PC-3 (cell line): ENCODE results near the gene RNF181. TPM values are rescaled to one million over a fixed set of nuclear protein-coding genes. Genes with fewer than 3 reads are reported as not detected.

ENCODE experiments used
- ATAC-seq: fragments of 200-7000 bp; cut with Tn5 transposase; 2 replicates; pipeline ENCODE4 v1.9.1; 2020; ENCODE audit warnings: mild to moderate bottlenecking, moderate library complexity
- BruUV-seq: library from RNA; stranded (reverse); fragments of 400-500 nt; replicated peaks from 2 replicates; lab custom pipeline; 2021; lab: Mats Ljungman, UMichigan
- CTCF ChIA-PET: fragments of 300-600 bp; sonication (Branson Sonifier 250); formaldehyde crosslinking; loops from one replicate; lab custom pipeline; 2022; ENCODE audit warnings: antibody characterized with exemption; lab: Charles Lee
- POLR2A ChIA-PET: fragments of 300-600 bp; sonication (Branson Sonifier 250); formaldehyde crosslinking; loops from one replicate; lab custom pipeline; 2022; ENCODE audit warnings: antibody characterized with exemption; ENCODE audit not compliant: unreplicated experiment; lab: Charles Lee
- DNase-seq: peaks from one replicate; pipeline ENCODE4 v3.0.0-alpha.2; 2015
- H2AFZ ChIP-seq: fragments of 300-600 bp; sonication (generic); 2 replicates; pipeline ENCODE4 v1.6.0; 2016; ENCODE audit warnings: antibody characterized with exemption, low read length
- H3F3A ChIP-seq: fragments of 300-600 bp; sonication (generic); one replicate; pipeline ENCODE4 v1.6.0; 2017; ENCODE audit warnings: antibody characterized with exemption, low read length, control low read depth, mild to moderate bottlenecking; ENCODE audit not compliant: unreplicated experiment
- H3K27ac ChIP-seq: fragments of 300-600 bp; sonication (generic); 2 replicates; pipeline ENCODE4 v1.5.1; 2016; ENCODE audit warnings: mild to moderate bottlenecking, low read length
- H3K27me3 ChIP-seq: fragments of 300-600 bp; sonication (generic); 2 replicates; pipeline ENCODE4 v1.6.1; 2016; ENCODE audit warnings: low read length, mixed read lengths
- H3K36me3 ChIP-seq: fragments of 300-600 bp; sonication (generic); 2 replicates; pipeline ENCODE4 v1.6.1; 2016; ENCODE audit warnings: low read depth, mixed run types, low read length, mixed read lengths
- H3K4me1 ChIP-seq: fragments of 300-600 bp; sonication (generic); 2 replicates; pipeline ENCODE4 v1.5.1; 2016; ENCODE audit warnings: low read length; ENCODE audit not compliant: insufficient read depth
- H3K4me2 ChIP-seq: fragments of 300-600 bp; sonication (generic); 2 replicates; pipeline ENCODE4 v1.6.0; 2016; ENCODE audit warnings: low read length
- H3K4me3 ChIP-seq: fragments of 300-600 bp; sonication (generic); 2 replicates; pipeline ENCODE4 v1.5.1; 2016; ENCODE audit warnings: mild to moderate bottlenecking, low read length, mixed read lengths
- H3K79me2 ChIP-seq: fragments of 300-600 bp; sonication (generic); 2 replicates; pipeline ENCODE4 v1.6.1; 2017; ENCODE audit warnings: low read length, mixed read lengths
- H3K9ac ChIP-seq: fragments of 300-600 bp; sonication (generic); 2 replicates; pipeline ENCODE4 v1.6.0; 2016; ENCODE audit warnings: mild to moderate bottlenecking, low read length
- H3K9me2 ChIP-seq: fragments of 300-600 bp; sonication (generic); replicated peaks from 2 replicates; pipeline ENCODE4 v1.6.1; 2016; ENCODE audit warnings: mixed run types, low read length, mixed read lengths
- H3K9me3 ChIP-seq: fragments of 300-600 bp; sonication (generic); 2 replicates; pipeline ENCODE4 v1.6.1; 2016; ENCODE audit warnings: low read length, mixed read lengths
- H4K20me1 ChIP-seq: fragments of 300-600 bp; sonication (generic); 2 replicates; pipeline ENCODE4 v1.6.1; 2016; ENCODE audit warnings: low read length, mixed read lengths
- CTCF ChIP-seq: fragments of 300-600 bp; sonication (generic); conservative IDR thresholded peaks from 2 replicates; pipeline ENCODE4 v1.5.1; 2017; ENCODE audit warnings: antibody characterized with exemption, low read depth, mild to moderate bottlenecking, low read length
- EZH2 ChIP-seq: fragments of 300-600 bp; sonication (generic); IDR thresholded peaks from one replicate; pipeline ENCODE4 v1.6.1; 2017; ENCODE audit warnings: antibody characterized with exemption, mild to moderate bottlenecking, low read length; ENCODE audit not compliant: unreplicated experiment
- EZH2phosphoT487 ChIP-seq: fragments of 300-600 bp; sonication (generic); IDR thresholded peaks from 2 replicates; pipeline ENCODE4 v1.6.1; 2018; ENCODE audit warnings: mild to moderate bottlenecking, antibody characterized with exemption, low read length, borderline replicate concordance
- intact Hi-C: fragments of 100-400 bp; cut with micrococcal nuclease; formaldehyde crosslinking; loops from 2 replicates; pipeline ENCODE4 v1.9.0; 2023
- total RNA-seq: library from RNA; depleted of rRNA; stranded (reverse); fragments of >200 nt; gene quantifications from 2 replicates; pipeline ENCODE4 v1.2.3, GENCODE V29; 2014

The RNF181 gene
- total RNA-seq, 1 experiment from 2014 or later: 225 TPM

- ChIA-PET POLR2A (interaction anchor here (0.6 kb wide), 1 partner anchor 84 kb away, joined by 3 read pairs; no protein-coding TSS in a partner anchor), CTCF (no interaction called here)
- Histone ChIP-seq H4K20me1 (no peaks in the 10 kb centered on the region), H3F3A (no peaks in the 10 kb centered on the region), H3K9ac (no peak overlapping the region), H3K9me3 (no peaks in the 10 kb centered on the region), H3K27ac (peak overlapping the region; percentile 42), H3K79me2 (no peaks in the 10 kb centered on the region), H3K36me3 (no peaks in the 10 kb centered on the region), H3K9me2 (no peaks in the 10 kb centered on the region), H3K4me2 (peak overlapping the region; percentile 43), H3K4me3 (no peak overlapping the region), H3K4me1 (peaks cover 17% of the 10 kb centered on the region), H2AFZ (no peak overlapping the region), H3K27me3 (no peaks in the 10 kb centered on the region)
- ATAC-seq (peak; percentile 95), DNase-seq (peak; percentile 84)
- no peak for TF ChIP-seq EZH2
- no peak for TF ChIP-seq CTCF
- no peak for TF ChIP-seq EZH2phosphoT487
- BruUV-seq: no TSS peak
- intact Hi-C loops: loop anchor here (2.0 kb wide), 1 partner anchor 18 kb away; the partner anchor contains the start of gene TMEM150A
Observed at GRCh38 chr2:85584857-85585780, 10.4 kb upstream of the RNF181 start.

GRCh38 chr2:85585781-85586105 is 9.8 kb upstream of the RNF181 start:
- ATAC-seq: peak; percentile 48
- ChIA-PET POLR2A (no interaction called here), CTCF (no interaction called here)
- no peaks in the 10 kb centered on the region for H3K9me3 ChIP-seq
- no peak overlapping the region for H2AFZ ChIP-seq
- DNase-seq: peak; percentile 51
- no peak overlapping the region for H3K27ac ChIP-seq
- H3K36me3 ChIP-seq: no peaks in the 10 kb centered on the region
- no TSS peak for BruUV-seq
- H3K9ac ChIP-seq: no peak overlapping the region
- no peaks in the 10 kb centered on the region for H3F3A ChIP-seq
- no peaks in the 10 kb centered on the region for H3K79me2 ChIP-seq
- intact Hi-C loops: loop anchor here (2.0 kb wide), 1 partner anchor 17 kb away; the partner anchor contains the start of gene TMEM150A
- H4K20me1 ChIP-seq: no peaks in the 10 kb centered on the region
- H3K4me2 ChIP-seq: peak overlapping the region; percentile 43; the same call in 1 of the 2 replicates
- H3K27me3 ChIP-seq: no peaks in the 10 kb centered on the region
- H3K4me3 ChIP-seq: no peak overlapping the region
- no peaks in the 10 kb centered on the region for H3K9me2 ChIP-seq
- H3K4me1 ChIP-seq: peaks cover 23% of the 10 kb centered on the region
- TF ChIP-seq EZH2: no peak
- no peak for TF ChIP-seq EZH2phosphoT487
- no peak for TF ChIP-seq CTCF

GRCh38 chr2:85588236-85588635 is 7.3 kb upstream of the RNF181 start:
- H3F3A ChIP-seq: no peaks in the 10 kb centered on the region
- H3K79me2 ChIP-seq: no peaks in the 10 kb centered on the region
- CTCF ChIA-PET: no interaction called here
- POLR2A ChIA-PET: no interaction called here
- no peak overlapping the region for H3K27ac ChIP-seq
- no peaks in the 10 kb centered on the region for H3K9me2 ChIP-seq
- no TSS peak for BruUV-seq
- H4K20me1 ChIP-seq: no peaks in the 10 kb centered on the region
- intact Hi-C loops: no loop called here
- peaks cover 26% of the 10 kb centered on the region for H3K4me1 ChIP-seq
- DNase-seq: no peak
- no peak overlapping the region for H2AFZ ChIP-seq
- no peak overlapping the region for H3K9ac ChIP-seq
- TF ChIP-seq CTCF (no peak), EZH2phosphoT487 (no peak), EZH2 (no peak)
- no peaks in the 10 kb centered on the region for H3K9me3 ChIP-seq
- no peaks in the 10 kb centered on the region for H3K36me3 ChIP-seq
- H3K4me3 ChIP-seq: no peak overlapping the region
- no peak overlapping the region for H3K4me2 ChIP-seq
- ATAC-seq: no peak
- H3K27me3 ChIP-seq: no peaks in the 10 kb centered on the region
